ENCODE measurements around the gene TRIOBP.

Gene TRIOBP

GRCh38 chr22:37765953-37766576 is 69.2 kb downstream of the TRIOBP start:
- peaks cover 23% of the 10 kb centered on the region for H3K36me3 ChIP-seq (ENCODE audit: control insufficient read depth, insufficient read depth, low read length)
- H3K27me3 ChIP-seq (ENCODE audit: control insufficient read depth, insufficient read depth, low read length): no peaks in the 10 kb centered on the region

GRCh38 chr22:37768273-37768672 is 71.4 kb downstream of the TRIOBP start:
- Histone ChIP-seq H3K4me1 (ENCODE audit: control insufficient read depth, insufficient read depth, low read length) (no peaks in the 10 kb centered on the region), H3K9ac (ENCODE audit: low read depth, low read length) (no peak overlapping the region), H3K36me3 (ENCODE audit: control insufficient read depth, insufficient read depth, low read length) (peaks cover 40% of the 10 kb centered on the region), H3K4me3 (ENCODE audit: low read depth, low read length) (no peak overlapping the region), H3K9me3 (ENCODE audit: control insufficient read depth, insufficient read depth, low read length) (no peaks in the 10 kb centered on the region), H3K27ac (ENCODE audit: low read depth, low read length) (no peak overlapping the region), H3K27me3 (ENCODE audit: control insufficient read depth, insufficient read depth, low read length) (no peaks in the 10 kb centered on the region)

More at GRCh38 chr22:37765953-37766576, 69.2 kb downstream of the TRIOBP start:
- H3K9ac ChIP-seq (ENCODE audit: low read depth, low read length): no peak overlapping the region
- H3K9me3 ChIP-seq (ENCODE audit: control insufficient read depth, insufficient read depth, low read length): no peaks in the 10 kb centered on the region
- H3K27ac ChIP-seq (ENCODE audit: low read depth, low read length): no peak overlapping the region
- no peaks in the 10 kb centered on the region for H3K4me1 ChIP-seq (ENCODE audit: control insufficient read depth, insufficient read depth, low read length)
- no peak overlapping the region for H3K4me3 ChIP-seq (ENCODE audit: low read depth, low read length)

- no peaks in the 10 kb centered on the region for H3K9me3 ChIP-seq (ENCODE audit: control insufficient read depth, insufficient read depth, low read length)
- no peak overlapping the region for H3K4me3 ChIP-seq (ENCODE audit: low read depth, low read length)
- H3K4me1 ChIP-seq (ENCODE audit: control insufficient read depth, insufficient read depth, low read length): no peaks in the 10 kb centered on the region
- no peak overlapping the region for H3K9ac ChIP-seq (ENCODE audit: low read depth, low read length)
- no peaks in the 10 kb centered on the region for H3K27me3 ChIP-seq (ENCODE audit: control insufficient read depth, insufficient read depth, low read length)
- H3K27ac ChIP-seq (ENCODE audit: low read depth, low read length): no peak overlapping the region
- H3K36me3 ChIP-seq (ENCODE audit: control insufficient read depth, insufficient read depth, low read length): peaks cover 44% of the 10 kb centered on the region
Measured at GRCh38 chr22:37769056-37769455, 72.2 kb downstream of the TRIOBP start.

- Histone ChIP-seq H3K9me3 (ENCODE audit: control insufficient read depth, insufficient read depth, low read length) (no peaks in the 10 kb centered on the region), H3K36me3 (ENCODE audit: control insufficient read depth, insufficient read depth, low read length) (peaks cover 46% of the 10 kb centered on the region), H3K27me3 (ENCODE audit: control insufficient read depth, insufficient read depth, low read length) (no peaks in the 10 kb centered on the region), H3K4me3 (ENCODE audit: low read depth, low read length) (no peak overlapping the region), H3K4me1 (ENCODE audit: control insufficient read depth, insufficient read depth, low read length) (no peaks in the 10 kb centered on the region), H3K27ac (ENCODE audit: low read depth, low read length) (no peak overlapping the region), H3K9ac (ENCODE audit: low read depth, low read length) (no peak overlapping the region)
Measured at GRCh38 chr22:37771081-37771480, 74.2 kb downstream of the TRIOBP start.

- peaks cover 46% of the 10 kb centered on the region for H3K36me3 ChIP-seq (ENCODE audit: control insufficient read depth, insufficient read depth, low read length)
Measured at GRCh38 chr22:37771702-37772427, 75.0 kb downstream of the TRIOBP start.

GRCh38 chr22:37774728-37775127 is 77.9 kb downstream of the TRIOBP start:
- Histone ChIP-seq H3K9ac (ENCODE audit: low read depth, low read length) (no peak overlapping the region), H3K36me3 (ENCODE audit: control insufficient read depth, insufficient read depth, low read length) (peaks cover 32% of the 10 kb centered on the region), H3K27me3 (ENCODE audit: control insufficient read depth, insufficient read depth, low read length) (no peaks in the 10 kb centered on the region), H3K9me3 (ENCODE audit: control insufficient read depth, insufficient read depth, low read length) (no peaks in the 10 kb centered on the region), H3K27ac (ENCODE audit: low read depth, low read length) (no peak overlapping the region), H3K4me1 (ENCODE audit: control insufficient read depth, insufficient read depth, low read length) (peaks cover 5% of the 10 kb centered on the region; the same call in 1 of the 2 replicates), H3K4me3 (ENCODE audit: low read depth, low read length) (no peak overlapping the region)

More at GRCh38 chr22:37771702-37772427, 75.0 kb downstream of the TRIOBP start:
- Histone ChIP-seq H3K9me3 (ENCODE audit: control insufficient read depth, insufficient read depth, low read length) (no peaks in the 10 kb centered on the region), H3K4me1 (ENCODE audit: control insufficient read depth, insufficient read depth, low read length) (no peaks in the 10 kb centered on the region; the same call in 1 of the 2 replicates), H3K27me3 (ENCODE audit: control insufficient read depth, insufficient read depth, low read length) (no peaks in the 10 kb centered on the region), H3K27ac (ENCODE audit: low read depth, low read length) (no peak overlapping the region), H3K9ac (ENCODE audit: low read depth, low read length) (no peak overlapping the region), H3K4me3 (ENCODE audit: low read depth, low read length) (no peak overlapping the region)

- no peaks in the 10 kb centered on the region for H3K9me3 ChIP-seq (ENCODE audit: control insufficient read depth, insufficient read depth, low read length)
- no peak overlapping the region for H3K27ac ChIP-seq (ENCODE audit: low read depth, low read length)
- H3K4me3 ChIP-seq (ENCODE audit: low read depth, low read length): no peak overlapping the region
- H3K27me3 ChIP-seq (ENCODE audit: control insufficient read depth, insufficient read depth, low read length): no peaks in the 10 kb centered on the region
- H3K4me1 ChIP-seq (ENCODE audit: control insufficient read depth, insufficient read depth, low read length): peaks cover 5% of the 10 kb centered on the region; the same call in 1 of the 2 replicates
- H3K9ac ChIP-seq (ENCODE audit: low read depth, low read length): no peak overlapping the region
- H3K36me3 ChIP-seq (ENCODE audit: control insufficient read depth, insufficient read depth, low read length): peaks cover 31% of the 10 kb centered on the region
Measured at GRCh38 chr22:37775785-37776638, 79.2 kb downstream of the TRIOBP start.

- Histone ChIP-seq H3K9me3 (ENCODE audit: control insufficient read depth, insufficient read depth, low read length) (no peaks in the 10 kb centered on the region), H3K36me3 (ENCODE audit: control insufficient read depth, insufficient read depth, low read length) (peaks cover 25% of the 10 kb centered on the region), H3K4me3 (ENCODE audit: low read depth, low read length) (no peak overlapping the region), H3K4me1 (ENCODE audit: control insufficient read depth, insufficient read depth, low read length) (peaks cover 5% of the 10 kb centered on the region; the same call in 1 of the 2 replicates), H3K27ac (ENCODE audit: low read depth, low read length) (no peak overlapping the region), H3K9ac (ENCODE audit: low read depth, low read length) (no peak overlapping the region), H3K27me3 (ENCODE audit: control insufficient read depth, insufficient read depth, low read length) (no peaks in the 10 kb centered on the region)
Measured at GRCh38 chr22:37776639-37777005, 79.8 kb downstream of the TRIOBP start.

GRCh38 chr22:37777122-37777687 is 80.4 kb downstream of the TRIOBP start:
- Histone ChIP-seq H3K4me1 (ENCODE audit: control insufficient read depth, insufficient read depth, low read length) (peaks cover 5% of the 10 kb centered on the region; the same call in 1 of the 2 replicates), H3K36me3 (ENCODE audit: control insufficient read depth, insufficient read depth, low read length) (peaks cover 19% of the 10 kb centered on the region), H3K9me3 (ENCODE audit: control insufficient read depth, insufficient read depth, low read length) (no peaks in the 10 kb centered on the region), H3K4me3 (ENCODE audit: low read depth, low read length) (no peak overlapping the region), H3K9ac (ENCODE audit: low read depth, low read length) (no peak overlapping the region), H3K27me3 (ENCODE audit: control insufficient read depth, insufficient read depth, low read length) (no peaks in the 10 kb centered on the region), H3K27ac (ENCODE audit: low read depth, low read length) (no peak overlapping the region)

GRCh38 chr22:37778370-37779009 is 81.6 kb downstream of the TRIOBP start:
- peaks cover 6% of the 10 kb centered on the region for H3K36me3 ChIP-seq (ENCODE audit: control insufficient read depth, insufficient read depth, low read length)
- no peaks in the 10 kb centered on the region for H3K9me3 ChIP-seq (ENCODE audit: control insufficient read depth, insufficient read depth, low read length)
- H3K27ac ChIP-seq (ENCODE audit: low read depth, low read length): no peak overlapping the region
- no peak overlapping the region for H3K9ac ChIP-seq (ENCODE audit: low read depth, low read length)
- H3K27me3 ChIP-seq (ENCODE audit: control insufficient read depth, insufficient read depth, low read length): no peaks in the 10 kb centered on the region
- no peak overlapping the region for H3K4me3 ChIP-seq (ENCODE audit: low read depth, low read length)
- peaks cover 5% of the 10 kb centered on the region; the same call in 1 of the 2 replicates for H3K4me1 ChIP-seq (ENCODE audit: control insufficient read depth, insufficient read depth, low read length)
